NCI-H1694 (cell line): ENCODE data around the gene SLC35E3.

ENCODE experiments used
- DNase-seq: peaks from one replicate; lab custom pipeline; 2025; lab: John Stamatoyannopoulos, UW

The SLC35E3 gene

DNA sequence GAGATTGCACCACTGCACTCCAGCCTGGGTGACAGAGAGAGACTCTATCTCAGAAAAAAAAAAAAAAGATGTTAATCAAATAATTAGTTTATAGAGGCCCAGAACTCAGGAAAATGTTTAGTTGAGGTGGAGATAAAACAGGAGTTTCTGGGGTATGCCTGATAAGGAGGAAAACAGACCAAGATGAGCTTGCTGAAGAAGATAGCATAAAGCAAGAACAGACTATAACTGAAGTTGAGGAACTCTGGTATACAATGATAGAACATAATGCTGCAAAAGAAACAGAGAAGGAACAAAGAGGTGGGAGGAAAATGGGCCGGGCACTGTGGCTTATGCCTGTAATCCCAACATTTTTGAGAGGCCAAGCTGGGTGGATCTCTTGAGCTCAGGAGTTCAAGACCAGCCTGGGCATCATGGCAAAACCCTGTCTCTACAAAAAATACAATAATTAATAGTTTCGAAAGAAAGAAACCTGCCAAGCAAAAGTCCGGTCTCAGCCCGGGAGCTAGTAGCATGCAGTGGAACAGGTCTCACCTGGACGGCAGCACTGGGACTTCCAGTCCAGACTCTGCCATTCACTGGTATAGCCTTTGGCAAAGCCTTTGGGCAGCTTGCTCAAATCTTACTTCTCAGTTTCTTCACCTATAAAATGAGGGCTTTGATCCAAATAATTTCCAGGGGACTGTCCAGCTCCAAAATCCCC lies 25.4 kb downstream of the SLC35E3 start:
- no peak for DNase-seq

DNA sequence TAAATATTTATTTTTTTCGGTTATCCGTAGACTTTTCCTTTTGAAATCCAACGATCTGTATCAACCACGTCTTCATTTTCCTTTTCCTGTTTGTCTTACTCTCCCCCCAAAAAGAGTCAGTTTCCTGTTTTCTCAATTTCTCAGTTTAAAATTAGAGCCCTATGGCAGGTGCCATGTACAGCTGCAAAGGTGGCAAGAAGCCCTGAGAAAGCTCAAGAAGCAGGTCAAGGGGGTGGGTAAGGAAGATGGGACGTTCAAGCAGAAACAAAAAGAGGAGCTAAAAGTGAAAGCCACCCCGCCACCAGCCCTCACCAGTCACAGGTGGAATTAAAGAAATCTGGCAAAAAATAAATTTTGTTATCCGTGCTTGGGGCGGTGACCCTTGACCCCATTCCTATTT lies 26.7 kb downstream of the SLC35E3 start:
- DNase-seq, result no peak

DNA sequence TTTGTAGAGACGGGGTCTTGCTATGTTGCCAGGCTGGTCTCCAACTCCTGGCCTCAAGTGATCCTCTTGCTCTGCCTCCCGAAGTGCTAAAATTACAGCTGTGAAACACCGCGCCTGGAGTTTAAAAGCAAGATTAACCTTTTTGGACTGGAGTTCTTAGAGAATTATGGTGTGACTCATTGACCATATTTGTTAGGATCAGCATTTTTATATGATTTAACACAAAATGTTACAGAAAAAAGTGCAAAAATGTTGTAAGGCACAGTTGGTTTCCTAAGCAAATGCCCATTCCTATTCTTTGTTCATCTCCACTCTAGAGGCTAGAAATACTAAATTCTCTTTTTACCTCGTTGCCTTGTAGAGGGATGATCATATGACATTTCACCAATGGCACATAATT lies 27.6 kb downstream of the SLC35E3 start:
- no peak for DNase-seq

DNA sequence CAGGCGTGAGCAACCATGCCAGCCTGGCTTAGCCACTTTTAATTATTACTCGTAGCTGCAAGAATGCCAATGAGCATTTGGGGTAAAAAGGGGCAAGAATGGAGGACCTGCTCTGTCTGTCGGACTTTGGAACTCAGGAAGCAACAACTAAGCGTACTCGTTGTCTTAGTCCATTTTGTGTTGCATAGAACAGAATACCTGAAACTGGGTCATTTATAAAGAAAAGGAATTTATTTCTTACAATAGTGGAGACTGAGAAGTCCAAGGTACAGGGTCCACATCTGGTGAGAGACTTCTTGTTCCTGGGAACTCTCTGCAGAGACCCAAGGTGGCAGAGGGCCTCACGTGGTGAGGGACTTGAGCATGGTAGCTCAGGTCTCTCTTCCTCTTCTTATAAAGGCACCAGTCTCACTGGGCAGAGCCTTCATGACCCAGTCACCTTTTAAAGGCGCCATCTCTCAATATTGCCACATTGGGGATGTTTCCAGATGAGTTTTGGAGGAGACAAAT lies 29.2 kb downstream of the SLC35E3 start:
- DNase-seq, result no peak

DNA sequence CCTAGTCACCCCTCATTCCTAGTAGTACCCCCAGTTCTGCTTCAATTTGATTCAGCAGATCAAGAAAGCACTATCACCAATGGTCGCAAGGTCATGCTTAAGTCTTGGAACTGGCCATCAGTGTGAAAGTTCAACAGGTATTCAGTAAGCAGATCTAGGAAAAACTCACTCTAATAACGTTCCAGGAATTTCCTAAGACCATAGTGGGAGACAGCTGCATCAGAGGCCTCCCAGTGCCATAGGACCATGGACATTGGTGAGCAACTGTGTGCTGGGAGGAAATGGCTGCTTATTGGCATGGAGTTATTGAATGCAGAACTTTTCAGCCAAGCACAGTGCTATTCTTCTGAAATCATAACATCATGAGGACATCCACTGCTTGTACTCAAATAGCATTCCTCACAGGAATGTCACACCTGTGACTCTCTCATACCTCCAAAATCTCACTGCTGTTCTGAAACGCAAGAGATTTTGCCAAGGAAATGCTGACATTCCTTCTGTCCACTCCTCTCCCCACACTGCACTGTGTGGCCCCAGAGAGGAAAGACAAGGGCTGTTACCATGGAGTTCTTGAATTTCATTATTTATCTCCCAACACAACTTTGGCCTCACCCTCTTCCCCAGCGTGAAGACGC lies 31.1 kb downstream of the SLC35E3 start:
- no peak for DNase-seq

DNA sequence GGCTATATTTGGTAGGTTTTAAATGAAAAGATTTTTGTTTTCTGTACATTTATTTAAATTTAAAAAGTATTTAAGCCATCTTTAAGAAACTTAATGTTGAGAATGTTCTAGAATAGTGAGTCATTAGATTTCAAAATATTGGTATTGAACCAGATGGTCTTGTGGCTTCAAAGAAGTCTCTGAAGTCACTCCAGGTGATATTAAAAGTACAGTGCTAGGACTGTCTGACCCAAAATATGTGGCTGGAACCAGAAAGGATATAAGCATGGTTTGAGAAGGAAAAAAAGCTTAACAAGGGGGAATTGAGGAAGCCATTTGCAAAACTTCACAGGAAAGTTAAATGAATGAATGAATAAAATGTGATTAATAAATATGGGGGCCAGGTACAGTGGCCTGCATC lies 33.3 kb downstream of the SLC35E3 start:
- no peak for DNase-seq

DNA sequence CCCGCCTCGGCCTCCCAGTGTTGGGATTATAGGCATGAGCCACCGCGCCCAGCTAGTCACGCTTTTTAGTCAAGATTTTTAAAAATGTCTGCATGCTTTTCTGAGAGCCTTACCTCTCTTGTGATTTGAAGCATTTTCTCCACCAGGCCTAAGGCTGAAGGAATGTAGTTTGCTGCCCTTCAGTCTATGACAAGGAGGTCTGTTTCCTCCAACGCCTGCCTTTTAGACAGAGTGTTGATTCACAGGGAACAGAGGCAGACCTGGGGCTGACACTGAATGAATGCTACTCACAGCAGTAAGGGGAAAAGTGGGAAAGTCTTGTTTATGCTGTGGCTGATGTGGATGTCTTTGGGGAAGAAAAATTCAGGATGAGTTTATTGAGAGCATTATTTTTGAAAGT lies 34.8 kb downstream of the SLC35E3 start:
- DNase-seq, result no peak

DNA sequence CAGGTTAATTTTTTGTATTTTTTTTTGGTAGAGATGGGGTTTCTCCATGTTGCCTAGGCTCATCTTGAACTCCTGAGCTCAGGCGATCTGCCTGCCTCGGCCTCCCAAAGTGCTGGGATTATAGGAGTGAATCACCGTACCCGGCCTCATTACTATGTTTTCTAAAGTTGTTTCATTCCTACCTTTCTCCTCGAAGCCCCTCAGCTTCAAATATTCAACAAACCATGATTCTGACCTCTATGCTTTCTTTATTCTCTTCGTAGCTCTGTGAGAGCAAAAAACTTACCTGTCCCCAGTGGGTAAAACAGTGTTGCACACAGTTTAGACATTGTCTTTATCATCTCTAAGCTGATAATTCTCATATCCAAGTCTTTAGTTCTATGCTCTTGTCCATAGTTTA lies 35.8 kb downstream of the SLC35E3 start:
- no peak for DNase-seq

DNA sequence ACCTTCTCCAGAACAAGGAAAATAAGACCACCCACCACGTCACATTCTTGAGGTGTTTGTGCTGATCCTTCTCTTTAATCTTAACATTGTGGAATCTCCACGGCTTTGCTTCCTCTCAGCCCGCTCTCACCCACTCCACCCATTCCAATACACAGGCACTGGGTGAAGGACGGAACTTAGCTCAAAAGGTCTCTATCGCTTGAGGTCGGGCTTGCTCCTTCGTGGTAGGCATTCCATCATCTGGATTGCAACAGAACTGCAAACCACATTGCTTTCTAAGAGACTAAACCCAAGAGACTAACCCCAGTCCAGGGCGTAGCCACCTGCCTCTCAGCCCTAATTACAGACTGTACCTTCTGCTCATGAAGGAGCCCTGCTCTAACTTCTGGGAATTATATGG lies 38.0 kb downstream of the SLC35E3 start:
- no peak for DNase-seq

DNA sequence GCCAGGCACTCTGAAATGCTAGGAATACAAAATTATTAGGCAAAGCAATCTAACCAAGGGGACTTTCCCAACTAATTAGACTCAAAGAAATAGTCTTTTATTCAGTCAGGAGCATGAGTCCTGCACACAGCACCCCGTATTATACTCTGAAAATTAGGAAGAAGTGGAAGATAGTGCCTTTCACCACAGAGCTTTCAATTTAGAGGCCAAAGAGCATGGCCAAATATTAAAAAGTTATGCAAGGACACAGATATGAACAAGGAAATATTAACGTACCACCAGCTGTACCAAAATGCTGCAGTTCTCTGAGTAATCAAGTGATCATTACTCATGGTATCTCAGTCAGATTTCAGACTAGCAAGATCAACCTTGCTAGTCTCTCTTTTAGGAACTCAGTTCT lies 39.4 kb downstream of the SLC35E3 start:
- DNase-seq, result no peak

DNA sequence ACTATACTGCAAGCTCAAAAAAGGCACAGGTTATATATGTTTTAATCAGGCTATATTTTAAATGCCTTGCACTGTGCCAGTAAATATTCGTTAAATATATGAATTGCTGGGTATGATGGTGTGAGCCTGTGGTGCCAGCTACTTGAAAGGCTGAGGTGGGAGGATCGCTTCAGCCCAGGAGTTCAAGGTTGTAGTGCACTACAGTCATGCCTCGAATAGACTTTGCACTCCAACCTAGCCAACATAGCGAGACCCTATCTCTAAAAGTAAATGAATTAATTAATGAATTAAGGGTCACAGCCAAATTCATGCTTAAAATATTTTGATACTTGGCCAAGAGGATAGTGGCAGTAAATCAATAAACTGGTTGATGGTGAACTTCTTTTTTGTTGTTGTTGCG lies 39.8 kb downstream of the SLC35E3 start:
- DNase-seq, result no peak

DNA sequence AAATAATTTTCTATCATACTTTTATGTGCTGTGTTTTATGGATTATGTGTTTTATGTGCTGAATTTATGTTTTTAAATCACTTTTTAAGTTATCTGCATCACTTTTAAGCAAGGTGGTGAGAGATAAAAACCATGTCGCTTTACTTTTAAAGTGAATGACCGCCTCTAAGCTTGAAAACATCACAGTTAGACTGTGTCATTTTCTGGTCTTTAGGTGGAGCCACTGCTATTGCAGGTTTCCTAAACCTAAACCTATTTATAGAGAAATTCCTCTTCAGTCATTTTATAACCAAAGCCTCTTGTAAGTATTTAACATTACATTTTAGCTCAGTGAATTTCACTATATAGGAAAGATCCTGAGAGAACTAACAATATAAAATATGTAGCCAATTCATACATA lies 41.0 kb downstream of the SLC35E3 start:
- DNase-seq, result no peak

DNA sequence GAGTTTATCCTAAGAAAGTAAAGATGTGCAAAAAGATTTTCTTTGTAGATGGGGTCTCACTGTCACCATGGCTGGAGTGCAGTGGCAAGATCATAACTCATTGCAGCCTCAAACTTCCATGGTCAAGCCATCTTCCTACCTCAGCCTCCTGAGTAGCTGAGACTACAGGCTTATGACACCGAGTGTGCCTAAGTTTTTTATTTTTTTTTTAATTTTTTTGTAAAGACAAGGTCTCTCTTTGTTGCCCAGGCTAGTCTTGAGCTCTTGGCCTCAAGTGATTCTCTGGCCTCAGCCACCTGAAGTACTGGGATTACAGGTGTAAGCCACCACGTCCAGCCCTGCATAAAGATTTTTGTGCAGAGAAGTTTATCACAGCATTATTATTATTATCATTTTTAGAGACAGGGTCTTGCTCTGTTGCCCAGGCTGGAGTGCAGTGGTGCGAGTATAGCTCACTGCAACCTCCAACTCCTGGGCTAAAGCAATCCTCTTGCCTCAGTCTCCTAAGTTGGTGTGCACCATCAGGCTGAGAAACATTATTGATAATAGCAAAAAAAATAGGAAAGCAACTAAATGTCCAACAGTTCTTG lies 42.7 kb downstream of the SLC35E3 start:
- no peak for DNase-seq

DNA sequence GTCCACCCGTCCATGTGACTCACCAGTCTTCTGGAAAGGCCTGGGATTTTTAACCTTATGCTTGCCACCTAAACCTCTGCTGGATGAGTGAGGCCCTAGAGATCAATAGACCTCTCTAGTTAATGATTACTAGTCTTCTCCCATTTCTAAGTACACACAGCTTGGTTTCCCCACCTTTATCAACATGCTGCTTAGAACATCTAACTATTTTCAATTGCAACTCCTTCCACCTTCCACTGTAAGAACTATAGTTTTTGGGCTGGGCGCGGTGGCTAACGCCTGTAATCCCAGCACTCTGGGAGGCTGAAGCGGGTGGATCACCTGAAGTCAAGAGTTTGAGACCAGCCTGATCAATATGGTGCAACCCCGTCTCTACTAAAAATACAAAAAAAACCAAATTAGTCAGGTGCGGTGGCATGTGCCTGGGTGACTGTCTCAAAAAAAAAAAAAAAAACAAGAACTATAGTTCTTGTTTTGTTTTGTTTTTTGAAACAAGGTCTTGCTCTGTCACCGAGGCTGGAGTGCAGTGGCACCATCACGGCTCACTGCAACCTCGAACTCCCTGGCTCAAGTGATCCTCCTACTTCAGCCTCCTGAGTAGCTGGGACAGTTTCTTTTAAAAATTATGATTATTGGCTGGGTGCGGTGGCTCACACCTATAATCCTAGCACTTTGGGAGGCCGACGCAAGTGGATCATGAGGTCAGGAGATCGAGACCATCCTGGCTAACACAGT lies 43.3 kb downstream of the SLC35E3 start:
- DNase-seq, result no peak

DNA sequence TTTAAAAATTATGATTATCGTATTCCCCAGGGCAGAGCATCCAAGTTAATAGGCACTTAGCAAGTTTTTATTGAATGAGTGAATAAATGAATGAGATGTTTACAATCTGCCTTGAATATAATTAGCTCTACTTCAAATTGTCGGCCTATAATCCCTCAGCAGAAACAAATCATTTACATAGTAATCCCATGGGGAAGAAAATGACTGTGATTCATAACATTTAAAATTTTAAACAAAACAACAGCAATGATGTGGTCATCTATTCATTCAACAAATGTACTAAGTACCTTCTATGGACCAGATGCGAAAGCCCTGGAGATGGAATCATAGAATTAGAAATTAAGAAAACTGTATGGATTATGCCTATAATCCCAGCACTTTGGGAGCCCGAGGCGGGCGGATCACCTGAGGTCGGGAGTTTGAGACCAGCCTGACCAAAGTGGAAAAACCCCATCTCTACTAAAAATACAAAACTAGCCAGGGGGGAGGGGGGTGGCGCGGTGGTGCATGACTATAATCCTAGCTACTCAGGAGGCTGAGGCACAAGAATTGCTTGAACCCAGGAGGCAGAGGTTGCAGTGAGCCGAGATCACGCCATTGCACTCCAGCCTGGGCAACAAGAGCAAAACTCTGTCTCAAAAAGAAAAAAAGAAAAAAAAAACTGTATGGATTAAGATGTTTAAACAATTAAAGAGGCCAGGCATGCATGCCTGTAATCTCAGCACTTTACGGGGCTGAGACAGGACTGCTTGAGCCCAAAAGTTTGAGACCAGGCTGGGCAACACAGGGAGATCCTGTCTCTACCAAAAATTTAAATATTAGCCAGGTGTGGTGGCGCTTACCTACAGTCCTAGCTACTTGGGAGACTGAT lies 44.3 kb downstream of the SLC35E3 start:
- DNase-seq, result no peak

DNA sequence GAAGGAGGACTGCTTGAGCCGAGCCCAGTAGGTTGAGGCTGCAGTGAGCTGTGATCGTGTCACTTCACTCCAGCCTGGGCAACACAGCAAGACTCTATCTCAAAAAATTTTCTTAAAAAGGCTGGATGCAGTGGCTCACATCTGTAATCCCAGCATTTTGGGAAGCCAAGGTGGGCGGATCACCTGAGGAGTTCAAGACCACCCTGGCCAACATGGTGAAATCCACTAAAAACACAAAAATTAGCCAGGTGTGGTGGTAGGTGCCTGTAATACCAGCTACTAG lies 44.9 kb downstream of the SLC35E3 start:
- no peak for DNase-seq

DNA sequence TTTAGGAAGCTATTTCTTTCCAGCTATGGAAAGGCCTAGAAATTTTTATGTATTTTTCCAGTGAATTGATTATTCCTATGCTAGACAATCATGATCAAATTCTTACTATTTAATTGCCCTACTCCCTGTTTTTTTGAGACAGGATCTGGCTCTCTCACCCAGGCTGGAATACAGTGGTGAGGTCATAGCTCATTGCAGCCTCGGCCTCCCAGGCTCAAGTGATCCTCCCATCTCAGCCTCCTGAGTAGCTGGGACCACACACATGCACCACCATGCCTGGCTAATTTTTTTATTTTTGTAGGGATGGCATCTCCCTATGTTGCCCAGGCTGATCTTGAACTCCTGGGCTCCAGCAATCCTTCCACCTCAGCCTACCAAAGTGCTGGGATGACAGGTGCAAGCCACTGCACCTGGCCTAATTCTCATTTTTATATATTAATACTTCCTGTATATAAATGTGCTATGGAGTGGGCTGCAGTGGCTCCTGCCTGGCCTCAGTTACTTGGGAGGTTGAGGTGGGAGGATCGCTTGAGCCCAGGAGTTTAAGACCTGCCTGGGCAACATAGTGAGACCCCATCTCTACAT lies 46.0 kb downstream of the SLC35E3 start:
- no peak for DNase-seq

DNA sequence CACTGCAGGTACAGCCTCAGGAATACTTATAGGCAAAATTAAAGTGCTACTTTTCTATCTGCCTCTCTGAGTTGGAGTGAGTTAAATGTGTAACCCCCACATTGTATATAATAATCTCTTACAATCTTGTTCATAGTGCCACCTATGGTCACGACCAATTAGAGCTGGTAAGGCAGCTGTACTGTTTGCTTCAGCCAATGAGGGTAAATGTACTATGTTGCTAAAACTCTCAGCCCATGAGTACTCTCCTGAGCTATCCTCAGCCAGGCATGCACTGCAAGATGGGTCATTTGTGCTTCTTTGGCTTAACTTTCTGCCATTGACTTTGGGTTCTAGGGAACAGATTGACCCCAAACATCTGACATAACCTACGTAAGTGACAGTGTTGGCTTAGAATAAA lies 47.0 kb downstream of the SLC35E3 start:
- DNase-seq, result peak; percentile 5

DNA sequence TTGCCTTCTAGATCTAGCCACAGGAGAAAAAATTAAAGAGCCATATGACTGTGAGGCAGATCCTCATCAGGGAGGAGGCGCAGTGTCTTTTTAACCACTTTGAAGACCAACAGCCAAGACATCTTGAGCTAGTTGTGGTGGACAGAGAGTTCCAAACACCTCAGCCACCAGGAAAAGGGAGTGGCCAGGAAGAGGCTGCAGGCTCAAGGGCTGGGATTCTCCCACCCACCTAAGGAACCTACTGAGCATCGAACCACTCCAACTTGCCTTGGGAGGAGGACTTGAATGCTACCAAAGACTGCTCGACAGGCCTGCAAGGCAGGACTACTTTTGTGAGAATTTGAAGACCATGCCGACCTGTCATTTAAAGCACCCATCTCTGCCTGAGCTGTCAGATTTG lies 47.5 kb downstream of the SLC35E3 start:
- DNase-seq, result no peak

DNA sequence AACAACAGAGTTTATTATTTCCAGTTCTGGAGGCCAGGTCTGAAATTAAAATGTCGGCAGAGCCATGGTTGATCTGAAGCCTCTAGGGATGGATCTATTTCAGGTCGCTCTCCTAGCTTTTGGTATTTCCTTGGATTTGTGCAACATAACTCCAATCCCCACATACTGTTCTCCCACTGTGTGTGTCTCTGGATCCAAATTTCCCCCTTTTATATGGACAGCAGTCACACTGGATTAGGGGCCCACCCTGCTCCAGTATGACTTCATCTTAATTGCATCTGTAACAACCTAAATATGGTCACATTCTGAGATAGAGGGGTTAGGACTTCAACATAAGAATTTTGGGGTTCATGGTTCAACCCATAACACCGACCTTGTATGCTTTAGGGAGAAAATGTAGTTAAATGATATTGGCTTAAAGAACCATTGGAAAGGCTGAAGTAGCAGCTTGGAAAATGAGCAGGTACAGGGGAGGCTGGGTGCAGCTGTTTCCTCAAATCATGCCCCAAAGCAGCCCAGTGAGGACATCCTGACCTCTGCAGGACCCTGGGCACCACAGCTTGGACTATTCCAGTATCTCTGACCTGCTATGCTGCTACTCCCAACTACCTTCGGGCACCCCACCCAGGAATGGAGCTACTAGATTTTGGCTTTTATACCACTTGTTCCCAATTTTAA lies 48.1 kb downstream of the SLC35E3 start:
- DNase-seq, result no peak

DNA sequence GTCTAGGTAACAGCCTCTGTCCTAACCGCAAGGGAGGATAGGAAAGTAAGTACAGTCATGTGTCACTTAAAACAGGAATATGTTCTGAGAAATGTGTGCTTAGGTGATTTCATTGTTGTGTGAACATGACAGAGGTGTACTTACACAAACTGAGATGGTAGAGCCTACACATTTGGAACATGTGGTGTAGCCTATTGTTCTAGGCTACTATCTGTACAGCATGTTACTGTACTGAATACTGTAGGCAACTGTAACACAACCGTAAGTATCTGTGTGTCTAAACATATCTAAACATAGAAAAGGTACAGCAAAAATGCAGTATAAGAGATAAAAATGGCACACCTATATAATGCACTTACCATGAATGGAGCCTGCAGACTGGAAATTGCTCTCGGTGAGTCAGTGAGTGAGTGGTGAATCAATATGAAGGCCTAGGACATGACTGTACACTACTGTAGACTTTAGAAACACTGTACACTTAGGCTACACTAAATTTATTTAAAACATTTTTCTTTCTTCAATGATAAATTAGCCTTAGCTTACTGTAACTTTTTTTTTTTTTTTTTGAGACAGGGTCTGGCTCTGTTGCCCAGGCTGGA lies 48.8 kb downstream of the SLC35E3 start:
- DNase-seq, result no peak
